Muscle of back (tissue), 11 donors: ENCODE measurements around the gene NPAT. TPM values are rescaled to one million over a fixed set of nuclear protein-coding genes. Genes with fewer than 3 reads are reported as not detected.
A peak's percentile ranks its signal among the peaks of the same experiment; 100 is the strongest.
"Not testable (repeated sequence)": the region's sequence is repeated elsewhere in the genome, so short reads cannot be mapped to it uniquely, and the experiment has no call there.

Experiments
- DNase-seq, 3 donors: peaks; one replicate each; pipeline versions ENCODE4 v3.0.0 to v3.0.0-alpha.2; 2013
- polyA plus RNA-seq, 10 donors: library from polyadenylated mRNA; unstranded; fragments of 120-200 nt; gene quantifications; one replicate each; pipeline ENCODE4 v1.2.1, GENCODE V29; 2013; ENCODE audit not compliant: insufficient read length in 10 of 10

The NPAT gene
- polyA plus RNA-seq, 10 donors = 7.2 to 10.9 (median 8.4) TPM

DNA sequence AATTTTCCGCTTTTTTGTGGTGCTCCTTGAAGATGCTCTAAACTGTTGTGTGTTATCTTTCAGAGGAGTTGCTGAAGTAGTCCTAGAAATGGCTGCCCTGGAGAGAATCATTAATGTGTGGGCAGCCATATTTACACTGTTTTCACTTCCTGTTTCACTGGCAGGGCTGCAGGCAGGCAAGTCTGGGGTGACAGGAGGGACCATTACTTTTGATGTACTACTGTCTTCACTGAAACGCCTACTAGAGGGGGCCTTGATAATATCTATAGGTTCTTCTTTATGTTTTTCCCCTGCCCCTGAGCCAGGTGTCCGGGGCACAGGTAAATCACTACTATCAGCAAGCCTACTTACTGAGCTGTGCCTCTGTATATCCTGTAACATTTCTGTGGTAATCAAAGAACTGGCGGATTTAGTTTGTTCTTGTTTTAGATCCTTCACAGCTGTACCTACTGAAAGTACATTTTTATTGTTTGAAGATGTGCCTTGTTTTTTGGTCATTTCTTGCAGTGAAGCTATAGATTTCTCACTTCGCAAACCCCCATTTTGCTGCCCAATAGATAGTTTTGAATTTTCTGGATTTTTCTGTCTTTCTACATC is 61.4 kb downstream of the NPAT start:
- DNase-seq = no peak

DNA sequence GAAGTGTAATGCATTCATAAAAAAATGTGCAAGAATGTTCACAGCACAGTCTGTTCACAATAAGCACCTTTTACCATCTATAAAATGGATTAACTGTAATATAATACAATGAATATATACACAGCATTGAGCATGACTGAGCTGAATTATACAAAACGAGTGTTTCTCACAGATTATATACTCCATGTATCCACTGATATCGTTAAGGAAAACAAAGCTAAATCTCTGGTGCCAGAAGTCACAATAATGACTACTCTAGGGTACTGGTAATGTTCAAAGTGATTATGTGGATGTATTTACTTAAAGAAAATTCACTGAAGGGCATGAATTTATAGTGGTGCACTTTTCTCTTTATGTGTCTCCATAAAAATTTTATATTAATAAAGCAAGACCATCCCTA is 67.8 kb downstream of the NPAT start:
- DNase-seq = no peak

DNA sequence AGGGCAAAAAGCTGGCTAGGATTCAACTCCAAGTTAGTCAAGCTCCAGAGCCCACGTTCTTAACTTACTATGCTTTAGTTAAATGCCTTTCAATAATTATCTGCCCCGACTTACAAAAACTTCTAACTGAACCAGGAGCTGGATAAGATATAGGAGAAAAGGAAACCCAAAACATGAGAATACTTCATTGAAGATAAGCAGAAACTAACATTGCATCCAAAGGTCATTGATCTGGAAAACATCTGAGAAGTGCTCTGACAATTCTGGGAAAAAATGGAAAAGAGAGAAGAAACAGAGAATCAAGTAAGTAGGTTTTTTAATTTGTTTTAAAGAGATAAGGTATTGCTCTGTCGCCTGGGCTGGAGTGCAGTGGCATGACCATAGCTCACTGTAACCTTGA is 73.9 kb downstream of the NPAT start:
- no peak for DNase-seq

DNA sequence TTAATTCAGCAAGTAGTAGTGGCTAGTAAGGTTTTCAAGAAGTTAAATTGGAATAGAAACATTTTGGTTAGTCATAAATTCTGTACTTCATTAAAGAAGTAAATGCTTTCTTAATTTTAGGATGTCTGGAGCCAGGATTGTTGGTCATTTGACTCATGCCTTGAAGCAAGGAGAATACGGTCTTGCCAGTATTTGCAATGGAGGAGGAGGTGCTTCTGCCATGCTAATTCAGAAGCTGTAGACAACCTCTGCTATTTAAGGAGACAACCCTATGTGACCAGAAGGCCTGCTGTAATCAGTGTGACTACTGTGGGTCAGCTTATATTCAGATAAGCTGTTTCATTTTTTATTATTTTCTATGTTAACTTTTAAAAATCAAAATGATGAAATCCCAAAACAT is 75.3 kb downstream of the NPAT start:
- no peak for DNase-seq

DNA sequence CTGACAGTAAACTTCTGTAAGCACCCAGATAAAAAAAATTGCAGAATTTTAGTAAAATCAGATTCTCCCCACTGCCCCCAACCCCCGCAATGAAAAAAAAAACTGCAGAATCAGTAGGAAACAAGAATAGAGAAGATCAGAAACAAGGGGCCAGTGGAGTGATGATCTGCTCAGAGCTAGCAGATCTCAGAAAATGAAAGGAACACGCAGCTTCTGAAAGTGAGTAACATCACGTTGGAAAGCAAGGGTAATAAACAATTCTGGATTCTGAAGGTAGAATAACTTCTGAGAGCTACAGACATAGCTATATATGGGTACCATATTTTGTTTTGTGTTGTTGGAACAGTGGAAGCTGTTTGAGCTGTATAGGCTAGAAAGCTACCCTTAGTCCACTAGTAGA is 77.8 kb downstream of the NPAT start:
- DNase-seq = no peak

DNA sequence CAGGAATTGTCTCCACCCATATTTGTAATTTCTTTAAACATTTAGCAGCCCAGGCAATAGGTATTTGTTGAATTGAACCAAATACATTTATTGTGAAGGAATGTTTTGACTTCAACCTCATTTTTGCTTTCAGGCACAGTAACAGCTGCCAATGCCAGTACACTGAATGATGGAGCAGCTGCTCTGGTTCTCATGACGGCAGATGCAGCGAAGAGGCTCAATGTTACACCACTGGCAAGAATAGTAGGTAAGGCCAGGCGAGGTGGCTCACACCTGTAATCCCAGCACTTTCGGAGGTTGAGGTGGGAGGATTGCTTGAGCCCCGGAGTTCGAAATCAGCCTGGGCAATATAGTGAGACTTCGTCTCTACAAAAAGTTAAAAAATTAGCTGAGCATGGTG is 80.1 kb downstream of the NPAT start:
- DNase-seq = no peak

DNA sequence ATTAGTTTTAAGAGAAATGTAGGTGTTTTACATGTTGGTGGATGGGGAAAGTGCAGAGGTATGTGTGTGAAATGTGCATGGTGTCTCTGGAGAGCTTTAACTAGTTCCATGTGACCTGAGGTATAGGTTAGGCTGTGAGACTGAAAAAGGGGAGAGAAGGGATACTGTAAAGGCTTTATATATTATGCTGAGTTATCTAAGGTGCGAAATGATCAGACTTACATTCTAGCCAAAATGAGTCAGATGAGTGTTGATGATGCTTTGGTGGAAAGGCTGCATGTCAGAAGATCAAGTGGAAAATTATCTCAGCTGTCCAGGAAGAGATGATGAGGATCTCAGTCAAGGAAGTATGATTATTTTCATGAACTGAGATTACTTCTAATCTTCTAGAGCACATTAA is 85.2 kb downstream of the NPAT start:
- no peak for DNase-seq

DNA sequence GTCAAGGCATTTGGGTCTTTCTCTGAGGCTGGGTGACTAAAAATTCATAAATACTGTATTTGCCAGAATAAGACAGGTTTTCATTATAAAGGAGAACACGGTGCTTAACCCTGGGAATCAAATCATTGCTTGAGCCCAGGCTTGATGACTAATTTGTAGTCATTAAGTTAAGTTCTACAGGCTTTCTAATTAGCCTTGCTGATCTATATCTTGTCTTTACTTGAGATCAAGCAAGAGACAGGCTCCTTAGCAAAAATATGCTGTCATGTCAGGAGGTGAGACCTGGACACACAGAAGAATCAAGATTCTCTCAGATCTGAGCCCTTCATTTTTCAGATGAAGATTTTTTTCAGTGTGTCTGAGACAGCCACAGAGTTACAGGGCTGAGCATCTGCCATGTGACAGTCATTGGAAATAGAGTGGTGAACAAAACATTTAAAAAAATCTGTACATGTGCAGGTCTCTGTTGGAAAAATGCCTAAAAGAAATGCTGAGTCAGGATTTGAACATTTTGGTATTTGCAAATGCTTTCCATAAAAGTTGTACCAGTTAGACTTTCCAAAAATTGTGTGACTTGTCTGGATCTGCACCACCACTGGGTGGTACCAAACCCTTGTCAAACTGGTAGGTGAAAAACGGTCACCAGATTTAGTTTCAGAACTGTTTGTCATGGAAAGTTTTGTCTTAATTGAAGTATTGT is 86.4 kb downstream of the NPAT start:
- no peak for DNase-seq

DNA sequence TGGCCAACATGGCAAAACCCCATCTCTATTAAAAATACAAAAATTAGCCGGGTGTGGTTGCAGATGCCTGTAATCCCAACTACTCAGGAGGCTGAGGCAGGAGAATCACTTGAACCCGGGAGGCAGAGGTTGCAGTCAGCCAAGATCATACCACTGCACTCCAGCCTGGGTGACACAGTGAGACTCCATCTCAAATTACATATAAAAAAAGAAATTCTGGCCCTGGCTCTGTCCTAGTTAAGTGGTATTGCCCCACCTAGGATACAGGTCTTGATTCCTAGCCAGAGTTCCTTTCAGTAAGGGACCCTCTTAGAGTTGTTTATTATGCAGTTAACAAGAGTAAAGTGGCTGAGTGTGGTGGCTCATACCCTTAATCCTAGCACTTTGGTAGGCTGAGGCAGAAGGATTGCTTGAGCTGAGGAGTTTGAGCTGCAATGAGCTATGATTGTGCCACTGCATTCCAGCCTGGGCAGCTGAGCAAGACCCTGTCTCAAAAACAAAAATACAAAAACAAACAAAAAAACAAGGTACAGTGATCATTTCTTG is 89.4 kb downstream of the NPAT start:
- not testable (repeated sequence) for DNase-seq

DNA sequence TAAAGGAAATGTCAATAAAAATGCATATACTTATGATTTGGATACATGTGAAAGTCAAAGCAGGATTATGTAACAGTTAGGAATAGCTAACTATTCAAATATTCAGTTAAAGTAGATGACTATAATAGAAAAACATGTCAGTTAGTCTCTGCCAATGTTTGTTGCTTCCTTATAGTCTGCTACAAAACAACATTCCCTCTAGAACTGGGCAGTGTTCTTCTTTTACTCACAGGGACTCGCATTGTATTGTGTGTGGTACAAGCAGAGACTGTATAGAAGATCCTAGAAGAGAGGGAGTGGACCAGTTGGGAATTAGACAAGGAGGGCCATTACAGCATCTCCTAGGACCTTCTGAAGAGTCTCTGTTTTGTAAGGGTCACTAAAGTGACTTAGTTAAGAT is 90.4 kb downstream of the NPAT start:
- DNase-seq = no peak

DNA sequence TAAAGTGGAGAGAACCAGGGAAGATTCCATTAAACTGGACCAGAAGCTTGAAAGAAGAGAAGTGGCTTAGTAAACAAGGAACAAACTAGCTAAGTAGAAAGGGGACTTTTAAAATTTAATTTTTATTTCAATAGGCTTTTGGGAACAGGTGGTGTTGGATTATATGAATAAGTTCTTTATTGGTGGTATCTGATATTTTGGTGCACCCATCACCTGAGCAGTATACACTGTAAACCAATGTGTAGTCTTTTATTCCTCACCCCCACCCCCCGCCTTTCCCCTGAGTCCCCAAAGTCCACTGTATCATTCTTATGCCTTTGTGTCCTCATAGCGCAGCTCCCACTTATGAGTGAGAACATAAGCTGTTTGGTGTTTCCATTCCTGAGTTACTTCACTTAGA is 93.7 kb downstream of the NPAT start:
- no peak for DNase-seq

DNA sequence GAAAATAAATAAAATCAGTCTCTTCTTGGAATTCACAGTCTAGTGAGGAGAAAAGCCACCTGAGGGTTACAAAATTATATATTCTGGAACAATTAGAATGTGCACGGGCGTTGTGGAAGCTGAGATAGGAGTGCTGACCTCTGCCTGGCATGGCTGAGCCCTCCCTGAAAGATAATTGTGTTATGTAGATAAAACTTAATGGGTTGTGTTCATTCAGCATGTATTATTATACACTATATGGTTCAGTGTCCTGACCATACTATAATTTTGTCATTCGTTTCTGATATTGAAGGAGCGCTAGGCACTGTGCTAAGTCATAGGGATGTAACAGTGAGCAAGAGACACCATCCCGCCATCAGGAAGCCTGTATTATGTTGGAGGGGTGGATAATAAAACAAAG is 97.3 kb downstream of the NPAT start:
- no peak for DNase-seq

DNA sequence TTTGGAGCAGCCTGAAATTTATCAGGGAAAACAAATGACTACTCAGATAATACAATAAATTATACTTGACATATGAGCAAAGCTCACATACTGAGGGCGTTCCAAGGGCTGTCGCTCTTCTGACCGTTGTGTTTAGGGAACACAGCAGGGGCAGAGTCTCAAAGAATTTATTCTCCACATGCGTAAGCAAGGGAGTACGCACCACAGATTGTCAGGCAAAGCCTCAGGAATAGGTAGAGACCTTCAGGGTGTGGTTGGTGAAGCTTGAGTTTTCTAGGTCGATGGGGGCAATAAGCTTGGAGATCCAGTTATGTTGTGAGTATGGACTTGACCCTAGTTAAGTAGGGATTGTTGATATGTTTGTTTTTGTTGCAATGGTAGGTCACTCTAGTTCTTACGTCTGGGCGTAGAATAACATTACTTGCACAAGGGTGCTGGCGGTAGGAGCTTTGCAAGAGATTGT is 100.2 kb downstream of the NPAT start:
- DNase-seq = no peak

DNA sequence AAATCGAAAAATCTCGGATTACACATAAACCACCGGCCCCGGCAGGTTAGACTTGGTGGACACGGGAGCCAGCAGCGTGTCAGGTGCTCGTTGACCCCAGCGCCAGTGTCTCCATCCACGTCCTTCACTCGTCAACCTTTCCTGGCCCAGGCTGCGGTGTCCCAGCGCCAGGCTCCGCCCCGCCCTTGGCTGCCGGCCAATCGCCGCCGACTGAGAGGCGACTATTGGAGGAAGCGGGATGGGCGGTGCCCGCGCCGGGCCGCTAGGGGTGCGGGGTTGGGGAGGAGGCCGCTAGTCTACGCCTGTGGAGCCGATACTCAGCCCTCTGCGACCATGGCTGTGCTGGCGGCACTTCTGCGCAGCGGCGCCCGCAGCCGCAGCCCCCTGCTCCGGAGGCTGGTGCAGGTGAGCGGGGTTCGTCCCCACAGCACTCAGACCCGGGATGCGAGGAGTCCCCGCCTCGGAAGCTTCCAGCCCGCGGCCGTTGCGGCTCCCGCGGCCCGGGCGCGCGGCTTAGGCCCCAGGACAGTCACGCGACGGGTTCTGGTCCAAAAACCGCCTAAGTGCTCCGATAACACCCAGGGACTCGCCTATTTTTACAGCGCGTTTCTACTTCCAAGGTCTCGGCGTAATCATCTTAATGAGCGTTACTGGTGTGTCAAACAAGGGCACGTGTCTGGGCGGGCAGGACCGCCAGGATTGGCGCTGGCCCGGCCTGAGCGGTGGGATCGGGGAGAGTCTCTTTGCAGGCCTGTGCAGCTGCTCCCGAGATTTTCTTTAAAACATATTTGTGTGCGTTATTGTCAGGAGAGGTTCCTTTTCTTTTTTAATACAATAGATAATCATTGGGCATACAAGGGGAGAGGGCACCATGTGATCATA is 100.9 kb downstream of the NPAT start, which contains the start of gene ACAT1:
TSS of gene ACAT1 (plus strand) at position 294 of the 882 bp plus-strand sequence. CDS start at position 334, 40 bp downstream.
- peak; percentile 91 to 98 (median 95) for DNase-seq

DNA sequence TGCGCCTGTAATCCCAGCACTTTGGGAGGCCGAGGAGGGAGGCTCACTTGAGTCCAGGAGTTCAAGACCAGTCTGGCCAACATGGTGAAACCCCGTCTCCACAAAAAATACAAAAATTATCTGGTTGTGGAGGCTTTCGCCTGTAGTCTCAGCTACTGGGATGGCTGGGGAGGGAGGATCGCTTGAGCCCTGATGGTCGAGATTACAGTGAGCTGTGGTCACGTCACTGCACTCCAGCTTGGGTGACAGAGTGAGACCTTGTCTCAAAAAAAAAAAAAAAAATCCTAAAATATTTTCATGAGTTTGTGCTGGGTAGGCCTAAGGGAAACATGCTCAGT is 101.5 kb downstream of the NPAT start:
- DNase-seq = not testable (repeated sequence)

DNA sequence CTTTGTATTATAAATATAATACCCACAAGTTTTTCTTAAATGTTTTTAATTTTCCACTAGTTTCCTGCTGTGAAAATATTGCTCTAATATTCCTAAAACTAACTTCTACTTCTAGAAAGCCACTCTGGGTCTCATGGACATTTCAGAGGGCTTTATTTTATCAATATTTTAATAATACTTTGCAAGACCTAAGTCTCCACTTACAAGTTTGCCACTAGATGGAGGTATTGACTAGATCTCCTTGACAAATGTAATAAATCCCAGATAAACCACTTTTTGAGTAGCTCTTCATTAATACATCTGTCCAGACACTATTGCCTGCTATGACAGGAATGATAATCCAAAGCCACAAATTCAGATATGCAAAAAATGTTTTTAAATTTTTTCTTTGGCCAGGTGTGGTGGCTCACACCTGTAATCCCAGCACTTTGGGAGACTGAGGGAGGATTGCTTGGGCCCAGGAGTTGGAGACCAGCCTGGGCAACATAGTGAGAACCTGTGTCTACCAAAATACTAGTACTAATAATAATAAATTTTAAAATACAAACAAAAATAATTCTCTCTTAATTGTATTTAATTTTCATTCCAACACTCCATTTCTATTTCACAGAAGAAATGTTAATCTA is 104.6 kb downstream of the NPAT start:
- peak in 2 of 3 donors; percentile 33 to 63 for DNase-seq

DNA sequence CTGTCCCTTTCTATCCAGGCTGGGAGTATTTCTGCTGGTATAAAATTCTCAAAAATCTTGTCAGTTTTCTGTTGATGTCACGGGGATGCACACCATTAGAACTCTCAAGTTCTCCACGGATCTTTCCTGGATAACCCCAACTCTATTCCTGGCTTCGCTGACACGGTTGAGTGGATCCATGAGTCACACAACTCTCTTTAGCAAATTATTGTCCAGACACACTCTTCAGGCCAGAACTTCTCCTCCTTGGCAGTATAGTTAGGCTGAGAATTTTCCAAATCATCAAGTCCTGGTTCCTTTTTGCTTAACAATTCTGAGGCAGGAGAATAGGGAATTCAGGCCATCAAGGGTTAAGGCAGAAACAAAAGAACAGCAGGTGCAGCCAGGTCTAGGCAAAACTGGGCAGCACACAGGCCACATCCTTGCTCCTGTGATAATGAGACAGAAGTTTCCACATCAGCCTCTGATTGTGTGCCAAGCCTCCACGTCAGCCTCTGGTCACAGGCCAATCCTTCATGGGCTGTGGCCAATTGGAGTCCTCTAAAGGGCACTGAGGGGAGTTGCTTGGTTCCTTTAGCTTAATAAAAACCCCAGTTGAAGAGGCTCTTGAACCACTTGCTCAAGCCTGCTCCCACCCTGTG is 106.8 kb downstream of the NPAT start:
- DNase-seq = peak; percentile 69 to 85 (median 76)

DNA sequence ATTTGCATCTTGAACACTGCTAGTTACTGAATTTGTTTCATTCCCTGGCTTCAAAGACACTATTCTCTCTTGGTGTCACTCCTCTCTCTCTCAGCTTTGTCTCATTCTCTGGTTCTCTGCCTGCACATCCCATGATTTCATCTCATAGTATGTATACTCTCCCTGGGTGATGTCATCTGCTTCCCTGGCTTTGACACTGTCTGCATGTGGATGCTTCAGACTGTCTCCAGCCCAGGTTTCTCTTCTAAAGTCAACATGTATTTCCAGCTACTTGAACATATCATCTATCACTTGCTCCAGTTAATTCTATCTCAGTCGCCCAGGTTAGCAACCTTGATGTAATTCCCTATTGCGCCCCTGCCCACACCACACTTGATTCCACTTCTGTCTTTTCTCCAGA is 110.4 kb downstream of the NPAT start:
- no peak for DNase-seq

DNA sequence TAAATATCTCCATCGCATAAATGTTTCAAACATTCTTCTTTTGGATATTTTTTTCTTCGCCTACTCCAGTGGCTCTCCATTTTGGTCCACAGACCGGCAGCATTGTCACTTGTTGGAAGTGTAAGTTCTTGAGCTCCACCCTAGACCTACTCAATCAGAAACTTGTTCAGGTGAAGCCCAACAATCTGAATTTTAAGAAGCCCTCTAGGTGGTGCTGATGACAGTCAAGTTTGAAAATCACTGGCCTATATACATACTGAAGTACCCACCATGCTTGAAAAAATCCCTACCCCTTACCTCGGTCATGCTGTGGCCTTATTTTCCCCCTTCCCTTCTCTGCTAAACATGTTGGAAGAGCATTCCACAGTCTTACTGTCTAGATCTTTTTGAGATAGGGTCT is 111.3 kb downstream of the NPAT start:
- DNase-seq = no peak
